HFFc6 (cell line): ENCODE results near the gene PPFIA3. TPM values are rescaled to one million over a fixed set of nuclear protein-coding genes. Genes with fewer than 3 reads are reported as not detected.

Experiments
- DNase-seq: peaks from one replicate; pipeline ENCODE4 v3.0.0-alpha.2; 2018
- H3K27ac Mint-ChIP-seq: 2 replicates; pipeline ENCODE4 v1.8.0; 2020; ENCODE audit warnings: mild to moderate bottlenecking, mixed read lengths
- H3K27me3 Mint-ChIP-seq: 2 replicates; pipeline ENCODE4 v1.8.0; 2021; ENCODE audit warnings: mild to moderate bottlenecking, moderate library complexity, mixed read lengths; ENCODE audit not compliant: insufficient read depth
- H3K36me3 Mint-ChIP-seq: 2 replicates; pipeline ENCODE4 v1.8.0; 2021; ENCODE audit warnings: low read depth, mixed read lengths
- H3K4me1 Mint-ChIP-seq: 2 replicates; pipeline ENCODE4 v1.8.0; 2020; ENCODE audit warnings: low read depth, mixed read lengths
- H3K4me3 Mint-ChIP-seq: 2 replicates; pipeline ENCODE4 v1.8.0; 2020; ENCODE audit warnings: mild to moderate bottlenecking, moderate library complexity, mixed read lengths
- H3K9me3 Mint-ChIP-seq: 2 replicates; pipeline ENCODE4 v1.8.0; 2020; ENCODE audit warnings: mild to moderate bottlenecking, mixed read lengths
- CTCF ChIP-seq: fragments of 200-600 bp; sonication (generic); IDR thresholded peaks from 2 replicates; pipeline ENCODE4 v1.5.0; 2021; ENCODE audit warnings: antibody characterized with exemption, mild to moderate bottlenecking
- total RNA-seq, 6 experiments: library from RNA; stranded (reverse); fragmentation: NEBNext Ultra II Directional; extraction: Animal tissue kit (Norgen Biotek cat#: 25700); gene quantifications; 2 replicates in 1 of 6; 3 replicates in 5 of 6; pipeline ENCODE4 v1.2.3, GENCODE V29; 2021

The PPFIA3 gene
- total RNA-seq, 6 experiments from 2014 or later: 1.9 to 2.4 (median 2.3) TPM

- Mint-ChIP-seq H3K36me3 (peaks cover 24% of the 10 kb centered on the region), H3K4me1 (peaks cover 54% of the 10 kb centered on the region), H3K9me3 (no peaks in the 10 kb centered on the region), H3K27me3 (peaks cover 7% of the 10 kb centered on the region), H3K27ac (peak overlapping the region; percentile 72), H3K4me3 (no peak overlapping the region)
- TF ChIP-seq CTCF: no peak
- DNase-seq: no peak
Measured at GRCh38 chr19:49111218-49111998, 7.9 kb upstream of the PPFIA3 start.

GRCh38 chr19:49113762-49114629 is 5.3 kb upstream of the PPFIA3 start, which contains the start of gene LIN7B:
TSS of gene LIN7B (plus strand) at chr19:49114370. CDS start at chr19:49114405, 35 bp downstream.
- peak; percentile 48 for DNase-seq
- peaks cover 7% of the 10 kb centered on the region for H3K36me3 Mint-ChIP-seq
- H3K4me3 Mint-ChIP-seq: peak within 1 kb of the TSS; percentile 86
- peaks cover 57% of the 10 kb centered on the region for H3K4me1 Mint-ChIP-seq
- peaks cover 4% of the 10 kb centered on the region for H3K27me3 Mint-ChIP-seq
- H3K27ac Mint-ChIP-seq: peak within 1 kb of the TSS; percentile 43
- H3K9me3 Mint-ChIP-seq: no peaks in the 10 kb centered on the region
- peak; percentile 70 for TF ChIP-seq CTCF

- H3K9me3 Mint-ChIP-seq: no peaks in the 10 kb centered on the region
- TF ChIP-seq CTCF: no peak
- H3K4me1 Mint-ChIP-seq: peaks cover 49% of the 10 kb centered on the region
- 0 out of 2 replicates have a peak, but pooled peaks cover 3% of the 10 kb centered on the region for H3K36me3 Mint-ChIP-seq
- H3K27me3 Mint-ChIP-seq: peaks cover 3% of the 10 kb centered on the region
- peak overlapping the region; percentile 43 for H3K27ac Mint-ChIP-seq
- peak; percentile 32 for DNase-seq
- H3K4me3 Mint-ChIP-seq: peak overlapping the region; percentile 86
Measured at GRCh38 chr19:49114630-49115363, 4.5 kb upstream of the PPFIA3 start.

- Mint-ChIP-seq H3K36me3 (0 out of 2 replicates have a peak, but pooled peaks cover 3% of the 10 kb centered on the region), H3K4me3 (no peak overlapping the region), H3K9me3 (no peaks in the 10 kb centered on the region), H3K27me3 (peaks cover 9% of the 10 kb centered on the region), H3K4me1 (peaks cover 31% of the 10 kb centered on the region), H3K27ac (no peak overlapping the region)
- DNase-seq: no peak
- TF ChIP-seq CTCF: no peak
Measured at GRCh38 chr19:49116544-49116943, 2.8 kb upstream of the PPFIA3 start.
